Placental epithelial cell (primary cell): ENCODE results near the gene PANK1. TPM values are rescaled to one million over a fixed set of nuclear protein-coding genes. Genes with fewer than 3 reads are reported as not detected.

Experiments
- small RNA-seq: library from RNA; depleted of rRNA; stranded (forward); fragments of <200 nt; gene quantifications from one replicate; pipeline ENCODE3, GENCODE V24; 2012
- total RNA-seq: library from RNA; depleted of rRNA; stranded (reverse); fragments of >200 nt; gene quantifications from 2 replicates; pipeline ENCODE4 v1.2.3, GENCODE V29; 2012

PANK1 gene
- total RNA-seq: 4.0 and 5.9 TPM in 2 replicates

DNA sequence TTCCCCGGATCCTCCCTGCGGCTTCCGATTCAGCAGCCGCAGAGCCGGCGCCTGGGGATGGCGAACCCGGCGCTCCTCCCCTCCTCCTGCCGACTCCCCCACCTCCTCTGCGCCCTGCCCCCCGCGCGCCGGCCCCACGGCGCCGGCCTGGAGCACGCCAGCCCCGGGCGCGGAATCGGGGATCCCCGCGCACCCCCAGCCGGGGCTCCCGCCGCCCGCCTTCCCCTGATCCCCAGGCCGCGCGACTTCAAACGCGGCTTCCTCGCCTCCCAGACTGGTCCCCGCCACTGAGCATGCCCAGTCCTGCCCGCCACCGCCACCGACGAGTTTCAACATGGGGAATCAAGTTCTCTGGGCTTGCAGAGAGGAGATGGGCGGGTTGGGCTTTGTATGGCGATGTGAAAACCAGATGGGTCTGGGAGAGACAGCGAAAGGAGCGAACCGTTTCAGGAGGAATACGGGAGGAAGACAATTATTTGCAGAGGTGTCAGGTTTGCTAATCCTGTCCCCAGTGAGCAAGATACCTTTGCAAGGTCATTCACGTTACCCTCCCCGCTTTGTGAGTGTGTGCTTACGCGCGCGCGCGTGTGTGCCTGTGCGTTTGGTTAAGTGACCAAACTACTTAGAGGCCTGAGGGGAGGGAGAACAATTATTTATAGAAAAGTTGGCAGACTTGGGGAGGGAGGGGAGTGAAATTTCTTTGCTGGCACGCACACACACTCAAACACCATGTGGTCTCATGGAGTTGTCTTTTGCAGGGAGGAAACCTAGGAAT is at the start of gene PANK1:
Gene PANK1 (minus strand): TSS at position 276 of the 775 bp plus-strand sequence. CDS start 351 bp downstream, outside the sequence.

DNA sequence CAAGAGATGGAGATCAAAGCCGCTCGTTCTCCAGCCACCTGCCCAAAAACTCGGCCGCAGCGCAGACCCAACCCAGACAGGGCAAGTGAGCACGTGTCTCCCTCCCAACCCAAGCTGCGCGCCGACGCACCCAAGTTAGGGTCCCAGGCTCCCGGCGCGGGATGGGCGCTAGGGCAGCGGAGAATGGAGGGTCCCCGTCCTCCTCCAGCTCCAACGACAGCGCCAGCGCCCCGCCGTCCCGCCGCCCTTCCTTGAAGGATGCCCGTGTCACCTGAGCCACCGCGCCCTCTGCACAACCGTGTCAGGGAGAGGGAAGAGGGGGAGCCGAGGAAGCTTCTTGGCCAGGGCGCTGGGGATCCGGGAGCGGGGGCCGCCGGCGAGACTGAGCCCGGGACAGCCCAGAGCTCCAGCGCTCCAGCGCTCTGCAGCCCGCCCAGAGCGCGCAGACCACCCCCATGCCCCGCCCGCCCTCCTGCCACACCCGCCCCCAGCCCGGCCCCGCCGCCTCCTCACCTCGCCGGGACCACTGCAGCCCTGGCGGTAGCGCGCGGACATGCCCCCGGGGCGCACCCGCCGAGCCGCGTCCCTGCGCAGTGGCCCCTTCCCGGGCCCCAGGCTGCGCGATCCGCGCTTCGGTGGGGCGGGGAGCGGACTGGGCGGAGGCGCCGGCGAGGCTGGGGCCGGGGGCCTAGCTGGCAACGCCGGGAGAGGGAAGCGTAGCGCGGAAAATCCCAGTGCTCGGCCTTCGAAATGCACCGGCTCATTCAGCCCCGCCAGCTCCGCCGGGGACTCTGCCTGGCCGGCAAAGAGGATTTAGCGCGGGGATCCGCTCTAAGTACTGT is 109.7 kb downstream of the PANK1 start, which contains the start of gene SLC16A12:
Gene SLC16A12 (minus strand): TSS at position 424 of the 842 bp plus-strand sequence. CDS start 73,016 bp downstream, outside the sequence.

Small RNA genes within 50 kb of the gene (small RNA-seq; reads per million reads assigned to genes)
- 667 reads per million, percentile 99 among the genes with 10 or more reads in this experiment for gene MIR107

Other genes starting within 250 kb of the PANK1 start
- gene IFIT5, start 230.7 kb downstream of the PANK1 start, total RNA-seq: 11.8 and 13.7 TPM in 2 replicates
- 0.39 and 1.5 TPM in 2 replicates for gene SLC16A12, start 109.6 kb downstream of the PANK1 start, total RNA-seq
- 5.9 and 7.5 TPM in 2 replicates for gene KIF20B, start 56.3 kb upstream of the PANK1 start, total RNA-seq